Fibroblast of lung (primary cell): ENCODE data around the gene DLG3. TPM values are rescaled to one million over a fixed set of nuclear protein-coding genes. Genes with fewer than 3 reads are reported as not detected.
A peak's percentile ranks its signal among the peaks of the same experiment; 100 is the strongest.

ENCODE experiments used
- DNase-seq, 2 donors: peaks; one replicate each; pipeline versions ENCODE4 v3.0.0 to v3.0.0-alpha.2; 2010; ENCODE audit warnings: low read depth in 2 of 2
- H2AFZ ChIP-seq: 2 replicates; pipeline ENCODE4 v1.5.1; 2012; ENCODE audit warnings: low read length, control low read depth, inconsistent platforms
- H3K27ac ChIP-seq: 2 replicates; pipeline ENCODE4 v1.5.1; 2011; ENCODE audit warnings: low read length, control low read depth; ENCODE audit not compliant: insufficient read depth
- H3K27me3 ChIP-seq: 2 replicates; pipeline ENCODE4 v1.5.1; 2011; ENCODE audit warnings: mild to moderate bottlenecking, low read length; ENCODE audit not compliant: control insufficient read depth, insufficient read depth
- H3K36me3 ChIP-seq: 2 replicates; pipeline ENCODE4 v1.5.1; 2011; ENCODE audit warnings: low read length; ENCODE audit not compliant: control insufficient read depth, insufficient read depth
- H3K4me1 ChIP-seq: 2 replicates; pipeline ENCODE4 v1.5.1; 2011; ENCODE audit warnings: low read length; ENCODE audit not compliant: control insufficient read depth, insufficient read depth; ENCODE audit errors: extremely low read depth
- H3K4me2 ChIP-seq: 2 replicates; pipeline ENCODE4 v1.5.1; 2011; ENCODE audit warnings: low read length, control low read depth; ENCODE audit not compliant: insufficient read depth; ENCODE audit errors: extremely low read depth
- H3K4me3 ChIP-seq, 4 experiments: fragments of 200-600 bp in 1 of 4; sonication (generic) in 1 of 4; replicated peaks in 1 of 4; 2 replicates each; pipeline ENCODE4 v1.5.1; 2011 to 2016; ENCODE audit warnings: low read length in 4 of 4, low read depth in 3 of 4, mild to moderate bottlenecking in 3 of 4, control low read depth in 2 of 4, inconsistent platforms in 1 of 4, mixed read lengths in 1 of 4; ENCODE audit not compliant: insufficient read depth in 1 of 4; ENCODE audit errors: control extremely low read depth in 1 of 4
- H3K79me2 ChIP-seq: 2 replicates; pipeline ENCODE4 v1.5.1; 2012; ENCODE audit warnings: mild to moderate bottlenecking, low read length, inconsistent platforms; ENCODE audit not compliant: control insufficient read depth, insufficient read depth
- H3K9ac ChIP-seq: 2 replicates; pipeline ENCODE4 v1.5.1; 2011; ENCODE audit warnings: mild to moderate bottlenecking, low read length, control low read depth; ENCODE audit not compliant: insufficient read depth
- H3K9me3 ChIP-seq: 2 replicates; pipeline ENCODE4 v1.5.1; 2012; ENCODE audit warnings: low read depth, low read length; ENCODE audit not compliant: control insufficient read depth, insufficient read depth
- H4K20me1 ChIP-seq: 2 replicates; pipeline ENCODE4 v1.5.1; 2011; ENCODE audit warnings: low read length; ENCODE audit not compliant: control insufficient read depth, insufficient read depth; ENCODE audit errors: extremely low read depth
- CTCF ChIP-seq, 2 donors: IDR thresholded peaks in 1 of 2; conservative IDR thresholded peaks in 1 of 2; 1 replicate in 1 of 2; 2 replicates in 1 of 2; pipeline ENCODE4 v1.5.1; 2011 to 2012; ENCODE audit warnings: low read length in 2 of 2, control low read depth in 1 of 2, inconsistent platforms in 1 of 2, low read depth in 1 of 2, mild to moderate bottlenecking in 1 of 2
- EZH2 ChIP-seq: IDR thresholded peaks from 2 replicates; pipeline ENCODE4 v1.5.1; 2012; ENCODE audit warnings: low read length, control low read depth, mild to moderate bottlenecking; ENCODE audit errors: missing control alignments
- polyA plus RNA-seq, 2 donors: library from polyadenylated mRNA; depleted of rRNA in 1 of 2; stranded (reverse) in 1 of 2; unstranded in 1 of 2; fragments of >200 nt; gene quantifications; 2 replicates each; pipeline ENCODE4 v1.2.1, GENCODE V29; 2011 to 2012; ENCODE audit warnings: missing spikeins in 1 of 2
- total RNA-seq: library from RNA; depleted of rRNA; stranded (reverse); fragments of >200 nt; gene quantifications from 2 replicates; pipeline ENCODE4 v1.2.1, GENCODE V29; 2014

The DLG3 gene
- total and polyA plus RNA-seq, 2 donors (not counting 1 experiment from before 2014, with no cell fraction given): 21.0 to 24.6 TPM

GRCh38 chrX:70411475-70411874 is 33.2 kb upstream of the DLG3 start:
- Histone ChIP-seq H2AFZ (no peak overlapping the region), H3K4me1 (no peaks in the 10 kb centered on the region), H3K79me2 (no peaks in the 10 kb centered on the region), H3K27ac (no peak overlapping the region), H3K9me3 (no peaks in the 10 kb centered on the region), H3K4me2 (no peak overlapping the region), H3K27me3 (no peaks in the 10 kb centered on the region), H3K9ac (no peak overlapping the region), H3K4me3 (no peak overlapping the region), H3K36me3 (no peaks in the 10 kb centered on the region), H4K20me1 (no peaks in the 10 kb centered on the region)
- no peak for DNase-seq
- TF ChIP-seq EZH2 (no peak), CTCF (conservative IDR thresholded peaks at IDR 0.05 in 1 of 2, IDR thresholded peaks at IDR 0.05 in 1 of 2; ENCODE audit: low read depth in 1 of 2, low read length in 2 of 2) (no peak)

GRCh38 chrX:70421618-70422017 is 23.0 kb upstream of the DLG3 start:
- TF ChIP-seq EZH2: no peak
- TF ChIP-seq CTCF (conservative IDR thresholded peaks at IDR 0.05 in 1 of 2, IDR thresholded peaks at IDR 0.05 in 1 of 2; ENCODE audit: low read depth in 1 of 2, low read length in 2 of 2): no peak
- no peak overlapping the region for H3K4me2 ChIP-seq
- no peaks in the 10 kb centered on the region for H3K9me3 ChIP-seq
- no peak overlapping the region for H3K27ac ChIP-seq
- no peak overlapping the region for H3K4me3 ChIP-seq
- no peak overlapping the region for H2AFZ ChIP-seq
- no peak for DNase-seq
- no peaks in the 10 kb centered on the region for H3K79me2 ChIP-seq
- no peaks in the 10 kb centered on the region for H3K27me3 ChIP-seq
- no peaks in the 10 kb centered on the region for H4K20me1 ChIP-seq
- H3K36me3 ChIP-seq: no peaks in the 10 kb centered on the region
- H3K4me1 ChIP-seq: no peaks in the 10 kb centered on the region
- H3K9ac ChIP-seq: no peak overlapping the region

GRCh38 chrX:70422851-70423341 is 21.7 kb upstream of the DLG3 start, which contains the start of gene GDPD2:
Gene GDPD2 (plus strand): TSS chrX:70423314. CDS start chrX:70424985, 1,671 bp downstream.
- no peak within 1 kb of the TSS for H3K4me3 ChIP-seq
- H3K4me2 ChIP-seq: no peak within 1 kb of the TSS
- no peak for TF ChIP-seq EZH2
- TF ChIP-seq CTCF (conservative IDR thresholded peaks at IDR 0.05 in 1 of 2, IDR thresholded peaks at IDR 0.05 in 1 of 2; ENCODE audit: low read depth in 1 of 2, low read length in 2 of 2): no peak
- H3K9me3 ChIP-seq: no peaks in the 10 kb centered on the region
- no peaks in the 10 kb centered on the region for H3K36me3 ChIP-seq
- H3K27ac ChIP-seq: no peak within 1 kb of the TSS
- no peaks in the 10 kb centered on the region for H4K20me1 ChIP-seq
- H2AFZ ChIP-seq: no peak within 1 kb of the TSS
- no peak within 1 kb of the TSS for H3K9ac ChIP-seq
- no peaks in the 10 kb centered on the region for H3K4me1 ChIP-seq
- no peaks in the 10 kb centered on the region for H3K27me3 ChIP-seq
- H3K79me2 ChIP-seq: no peaks in the 10 kb centered on the region
- peak; percentile 40 to 49 for DNase-seq
